Caco-2 (cell line): ENCODE measurements around the gene EHF. TPM values are rescaled to one million over a fixed set of nuclear protein-coding genes. Genes with fewer than 3 reads are reported as not detected.
"Not testable (repeated sequence)": the region's sequence is repeated elsewhere in the genome, so short reads cannot be mapped to it uniquely, and the experiment has no call there.

Experiments
- BruUV-seq: library from RNA; stranded (reverse); fragments of 400-500 nt; replicated peaks from 2 replicates; lab custom pipeline; 2021; lab: Mats Ljungman, UMichigan
- CTCF ChIA-PET: fragments of 300-600 bp; sonication (Branson Sonifier 250); formaldehyde crosslinking; loops from one replicate; lab custom pipeline; 2022; ENCODE audit warnings: antibody characterized with exemption; lab: Charles Lee
- POLR2A ChIA-PET: fragments of 300-600 bp; sonication (Branson Sonifier 250); formaldehyde crosslinking; loops from one replicate; lab custom pipeline; 2022; ENCODE audit warnings: antibody characterized with exemption; lab: Charles Lee
- DNase-seq, 2 experiments: peaks; one replicate each; pipeline versions ENCODE4 v3.0.0 to v3.0.0-alpha.2; 2020 to 2022
- H3K27me3 ChIP-seq: replicated peaks from 2 replicates; pipeline ENCODE4 v1.6.0; 2011; ENCODE audit warnings: low read length; ENCODE audit not compliant: control insufficient read depth, insufficient read depth
- H3K36me3 ChIP-seq: 2 replicates; pipeline ENCODE4 v1.5.1; 2011; ENCODE audit warnings: low read length; ENCODE audit not compliant: control insufficient read depth, insufficient read depth
- H3K4me1 ChIP-seq: fragments of 250-450 bp; sonication (Bioruptor Pico); 2 replicates; pipeline ENCODE4 v1.5.1; 2020; ENCODE audit warnings: mild to moderate bottlenecking
- H3K4me3 ChIP-seq: 2 replicates; pipeline ENCODE4 v1.5.1; 2011; ENCODE audit warnings: low read depth, mild to moderate bottlenecking, control low read depth, low read length
- H3K9me3 ChIP-seq: fragments of 250-450 bp; sonication (Bioruptor Pico); 2 replicates; pipeline ENCODE4 v1.5.1; 2020; ENCODE audit warnings: mild to moderate bottlenecking, moderate library complexity
- H3K27ac Mint-ChIP-seq: one replicate; pipeline ENCODE4 v1.8.0; 2022; ENCODE audit warnings: mixed read lengths; ENCODE audit not compliant: unreplicated experiment
- H3K27me3 Mint-ChIP-seq: one replicate; pipeline ENCODE4 v1.8.0; 2022; ENCODE audit warnings: mixed read lengths; ENCODE audit not compliant: insufficient read depth, unreplicated experiment
- H3K36me3 Mint-ChIP-seq: one replicate; pipeline ENCODE4 v1.8.0; 2022; ENCODE audit warnings: mild to moderate bottlenecking, mixed read lengths; ENCODE audit not compliant: insufficient read depth, unreplicated experiment
- H3K4me1 Mint-ChIP-seq: one replicate; pipeline ENCODE4 v1.8.0; 2022; ENCODE audit warnings: low read depth, mixed read lengths; ENCODE audit not compliant: unreplicated experiment
- H3K4me3 Mint-ChIP-seq: one replicate; pipeline ENCODE4 v1.8.0; 2022; ENCODE audit warnings: mild to moderate bottlenecking, moderate library complexity, mixed read lengths; ENCODE audit not compliant: unreplicated experiment
- H3K9me3 Mint-ChIP-seq: one replicate; pipeline ENCODE4 v1.8.0; 2022; ENCODE audit warnings: mixed read lengths; ENCODE audit not compliant: unreplicated experiment
- intact Hi-C: fragments of 100-400 bp; cut with micrococcal nuclease; formaldehyde crosslinking; loops from one replicate; pipeline ENCODE4 v1.10.0; 2022; ENCODE audit not compliant: unreplicated experiment
- total RNA-seq: library from RNA; stranded (reverse); gene quantifications from 2 replicates; pipeline ENCODE4 v1.2.3, GENCODE V29; 2022
- TF ChIP-seq, protein P1 (sequence below), 2 experiments: fragments of 200-600 bp in 1 of 2; IDR thresholded peaks; 1 replicate in 1 of 2; 2 replicates in 1 of 2; pipeline versions ENCODE4 v1.5.1 to v1.8.0; 2011 to 2022; ENCODE audit warnings: antibody characterized with exemption in 1 of 2, control low read depth in 1 of 2, inconsistent platforms in 1 of 2, low read depth in 1 of 2, low read length in 1 of 2, mild to moderate bottlenecking in 1 of 2, moderate library complexity in 1 of 2; ENCODE audit not compliant: insufficient read depth in 1 of 2, severe bottlenecking in 1 of 2, unreplicated experiment in 1 of 2

The EHF gene
- total RNA-seq, 1 experiment from 2014 or later, result 0.11 TPM

DNA sequence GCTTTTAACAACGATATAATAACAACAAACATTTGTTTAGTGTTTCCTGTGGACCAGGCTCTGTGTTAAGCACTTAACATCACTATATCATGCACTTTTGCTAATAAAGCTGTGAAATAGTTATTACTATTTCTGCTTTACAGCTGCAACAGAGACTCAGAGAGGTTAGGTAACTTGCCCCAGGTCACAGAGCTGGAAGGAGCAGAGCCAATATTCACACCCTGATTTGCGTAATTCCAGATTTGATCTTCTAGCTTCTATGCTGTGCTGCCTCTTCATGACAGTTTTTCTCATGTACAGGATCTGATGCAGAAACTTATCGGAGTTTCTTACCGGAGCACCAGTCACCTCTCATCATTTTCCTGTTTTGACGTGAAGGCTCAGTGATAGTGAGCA, 33.6 kb upstream of the EHF start:
- Mint-ChIP-seq H3K4me3 (no peak overlapping the region), H3K36me3 (no peaks in the 10 kb centered on the region), H3K27me3 (no peaks in the 10 kb centered on the region), H3K9me3 (peaks cover 2% of the 10 kb centered on the region), H3K27ac (no peak overlapping the region), H3K4me1 (peaks cover 30% of the 10 kb centered on the region)
- intact Hi-C loops, result loop anchor here (5.0 kb wide), 1 partner anchor 80 kb away; no protein-coding TSS in a partner anchor
- Histone ChIP-seq H3K4me3 (no peak overlapping the region), H3K4me1 (peaks cover 28% of the 10 kb centered on the region), H3K36me3 (no peaks in the 10 kb centered on the region), H3K9me3 (no peaks in the 10 kb centered on the region), H3K27me3 (no peaks in the 10 kb centered on the region)
- no TSS peak for BruUV-seq
- ChIA-PET POLR2A (no interaction called here), CTCF (interaction anchor here (0.8 to 1.4 kb wide), 6 partner anchors 14 to 304 kb away, joined by 3 to 6 read pairs (median 3); no protein-coding TSS in a partner anchor)
- TF ChIP-seq, protein P1, sequence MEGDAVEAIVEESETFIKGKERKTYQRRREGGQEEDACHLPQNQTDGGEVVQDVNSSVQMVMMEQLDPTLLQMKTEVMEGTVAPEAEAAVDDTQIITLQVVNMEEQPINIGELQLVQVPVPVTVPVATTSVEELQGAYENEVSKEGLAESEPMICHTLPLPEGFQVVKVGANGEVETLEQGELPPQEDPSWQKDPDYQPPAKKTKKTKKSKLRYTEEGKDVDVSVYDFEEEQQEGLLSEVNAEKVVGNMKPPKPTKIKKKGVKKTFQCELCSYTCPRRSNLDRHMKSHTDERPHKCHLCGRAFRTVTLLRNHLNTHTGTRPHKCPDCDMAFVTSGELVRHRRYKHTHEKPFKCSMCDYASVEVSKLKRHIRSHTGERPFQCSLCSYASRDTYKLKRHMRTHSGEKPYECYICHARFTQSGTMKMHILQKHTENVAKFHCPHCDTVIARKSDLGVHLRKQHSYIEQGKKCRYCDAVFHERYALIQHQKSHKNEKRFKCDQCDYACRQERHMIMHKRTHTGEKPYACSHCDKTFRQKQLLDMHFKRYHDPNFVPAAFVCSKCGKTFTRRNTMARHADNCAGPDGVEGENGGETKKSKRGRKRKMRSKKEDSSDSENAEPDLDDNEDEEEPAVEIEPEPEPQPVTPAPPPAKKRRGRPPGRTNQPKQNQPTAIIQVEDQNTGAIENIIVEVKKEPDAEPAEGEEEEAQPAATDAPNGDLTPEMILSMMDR (IDR thresholded peaks at IDR 0.05; ENCODE audit: insufficient read depth in 1 of 2, low read depth in 1 of 2, low read length in 1 of 2, severe bottlenecking in 1 of 2, unreplicated experiment in 1 of 2), result no peak
- no peak for DNase-seq

- no peak for DNase-seq
- no peaks in the 10 kb centered on the region for H3K27me3 ChIP-seq
- H3K36me3 ChIP-seq, result no peaks in the 10 kb centered on the region
- TF ChIP-seq, protein P1 (IDR thresholded peaks at IDR 0.05; ENCODE audit: insufficient read depth in 1 of 2, low read depth in 1 of 2, low read length in 1 of 2, severe bottlenecking in 1 of 2, unreplicated experiment in 1 of 2), result no peak
- Mint-ChIP-seq H3K36me3 (no peaks in the 10 kb centered on the region), H3K27me3 (no peaks in the 10 kb centered on the region), H3K4me3 (no peak overlapping the region), H3K27ac (no peak overlapping the region), H3K4me1 (peaks cover 30% of the 10 kb centered on the region), H3K9me3 (peaks cover 9% of the 10 kb centered on the region)
- H3K4me1 ChIP-seq, result peaks cover 28% of the 10 kb centered on the region
- H3K9me3 ChIP-seq, result peaks cover 3% of the 10 kb centered on the region; the same call in 1 of the 2 replicates
- intact Hi-C loops, result loop anchor here (5.0 kb wide), 1 partner anchor 79 kb away; no protein-coding TSS in a partner anchor
- ChIA-PET CTCF (interaction anchor here (1.3 kb wide), 1 partner anchor 13 kb away, joined by 6 read pairs; no protein-coding TSS in a partner anchor), POLR2A (no interaction called here)
- BruUV-seq, result no TSS peak
- H3K4me3 ChIP-seq, result no peak overlapping the region
These were observed 32.9 kb upstream of the EHF start for GRCh38 chr11:34588023-34588422.

DNA sequence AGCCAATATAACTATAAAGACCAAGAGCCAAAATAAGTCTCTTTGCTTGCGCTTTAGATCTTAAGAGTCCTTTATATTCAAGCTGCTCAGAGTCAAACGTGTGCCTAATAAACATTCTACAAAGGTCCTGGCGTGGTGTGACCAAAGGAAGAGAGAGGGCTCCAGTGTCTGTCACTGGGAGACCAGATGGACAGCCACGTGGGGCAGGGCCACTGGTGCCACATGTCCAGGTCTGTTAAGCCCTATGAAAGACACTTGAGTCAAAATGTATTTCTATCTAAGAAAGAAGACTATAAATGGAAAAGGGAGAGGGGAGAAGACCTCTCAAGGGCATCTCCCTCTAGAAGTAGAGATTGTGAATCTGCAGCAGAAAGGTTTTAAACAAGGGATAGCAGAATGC, 32.2 kb upstream of the EHF start:
- no peak overlapping the region for H3K4me3 ChIP-seq
- H3K36me3 ChIP-seq, result no peaks in the 10 kb centered on the region
- Mint-ChIP-seq H3K4me1 (peaks cover 30% of the 10 kb centered on the region), H3K4me3 (no peak overlapping the region), H3K36me3 (no peaks in the 10 kb centered on the region), H3K9me3 (peaks cover 16% of the 10 kb centered on the region), H3K27me3 (no peaks in the 10 kb centered on the region), H3K27ac (no peak overlapping the region)
- no peak for DNase-seq
- TF ChIP-seq, protein P1 (IDR thresholded peaks at IDR 0.05; ENCODE audit: insufficient read depth in 1 of 2, low read depth in 1 of 2, low read length in 1 of 2, severe bottlenecking in 1 of 2, unreplicated experiment in 1 of 2), result no peak
- H3K9me3 ChIP-seq, result peaks cover 7% of the 10 kb centered on the region; the same call in 1 of the 2 replicates
- BruUV-seq, result no TSS peak
- POLR2A ChIA-PET, result no interaction called here
- CTCF ChIA-PET, result interaction anchor here (0.6 kb wide), 1 partner anchor 301 kb away, joined by 3 read pairs; no protein-coding TSS in a partner anchor
- intact Hi-C loops, result loop anchor here (5.0 kb wide), 1 partner anchor 79 kb away; no protein-coding TSS in a partner anchor
- H3K27me3 ChIP-seq, result no peaks in the 10 kb centered on the region
- peaks cover 28% of the 10 kb centered on the region for H3K4me1 ChIP-seq

GRCh38 chr11:34589177-34589576, 31.7 kb upstream of the EHF start:
- H3K27me3 ChIP-seq, H3K27me3 Mint-ChIP-seq, H3K36me3 Mint-ChIP-seq, H3K4me3 ChIP-seq, H3K9me3 ChIP-seq, H3K27ac Mint-ChIP-seq, BruUV-seq, DNase-seq, H3K36me3 ChIP-seq, POLR2A ChIA-PET, H3K4me3 Mint-ChIP-seq: not testable (repeated sequence)
- intact Hi-C loops, result loop anchor here (5.0 kb wide), 1 partner anchor 78 kb away; no protein-coding TSS in a partner anchor
- H3K4me1 ChIP-seq, result peaks cover 28% of the 10 kb centered on the region
- Mint-ChIP-seq H3K9me3 (peaks cover 21% of the 10 kb centered on the region), H3K4me1 (peaks cover 30% of the 10 kb centered on the region)
- CTCF ChIA-PET, result interaction anchor here (0.6 kb wide), 1 partner anchor 301 kb away, joined by 3 read pairs; no protein-coding TSS in a partner anchor
